Measurements from ENCODE around the gene HSPE1. TPM values are rescaled to one million over a fixed set of nuclear protein-coding genes. Genes with fewer than 3 reads are reported as not detected.

Gene HSPE1
- total RNA-seq, 6 experiments from 2014 or later, result 96.3 to 149 (median 114) TPM

- H3K4me1 Mint-ChIP-seq (ENCODE audit: low read depth), result peaks cover 20% of the 10 kb centered on the region
- no peaks in the 10 kb centered on the region for H3K27me3 Mint-ChIP-seq (ENCODE audit: insufficient read depth)
- no peak for TF ChIP-seq CTCF (IDR thresholded peaks at IDR 0.05)
- peaks cover 20% of the 10 kb centered on the region for H3K36me3 Mint-ChIP-seq (ENCODE audit: low read depth)
- no peak overlapping the region for H3K27ac Mint-ChIP-seq
- no peak overlapping the region for H3K4me3 Mint-ChIP-seq
- no peak for DNase-seq
- H3K9me3 Mint-ChIP-seq, result no peaks in the 10 kb centered on the region
Observed at GRCh38 chr2:197504512-197504911, 4.3 kb downstream of the HSPE1 start.

- no peak overlapping the region for H3K27ac Mint-ChIP-seq
- peaks cover 12% of the 10 kb centered on the region for H3K4me1 Mint-ChIP-seq (ENCODE audit: low read depth)
- DNase-seq, result no peak
- no peaks in the 10 kb centered on the region for H3K9me3 Mint-ChIP-seq
- no peak for TF ChIP-seq CTCF (IDR thresholded peaks at IDR 0.05)
- no peak overlapping the region for H3K4me3 Mint-ChIP-seq
- H3K36me3 Mint-ChIP-seq (ENCODE audit: low read depth), result peaks cover 9% of the 10 kb centered on the region
- no peaks in the 10 kb centered on the region for H3K27me3 Mint-ChIP-seq (ENCODE audit: insufficient read depth)
Observed at GRCh38 chr2:197506658-197507057, 6.5 kb downstream of the HSPE1 start.

- no peak for TF ChIP-seq CTCF (IDR thresholded peaks at IDR 0.05)
- H3K36me3 Mint-ChIP-seq (ENCODE audit: low read depth), result peaks cover 4% of the 10 kb centered on the region; the same call in 1 of the 2 replicates
- H3K27me3 Mint-ChIP-seq (ENCODE audit: insufficient read depth), result no peaks in the 10 kb centered on the region; the same call in 1 of the 2 replicates
- no peak overlapping the region for H3K27ac Mint-ChIP-seq
- no peak overlapping the region for H3K4me3 Mint-ChIP-seq
- H3K9me3 Mint-ChIP-seq, result no peaks in the 10 kb centered on the region
- peaks cover 28% of the 10 kb centered on the region for H3K4me1 Mint-ChIP-seq (ENCODE audit: low read depth)
- no peak for DNase-seq
Observed at GRCh38 chr2:197513915-197514314, 13.7 kb downstream of the HSPE1 start.

- H3K27me3 Mint-ChIP-seq (ENCODE audit: insufficient read depth), result no peaks in the 10 kb centered on the region; the same call in 1 of the 2 replicates
- no peak for TF ChIP-seq CTCF (IDR thresholded peaks at IDR 0.05)
- H3K36me3 Mint-ChIP-seq (ENCODE audit: low read depth), result peaks cover 4% of the 10 kb centered on the region; the same call in 1 of the 2 replicates
- H3K27ac Mint-ChIP-seq, result peak overlapping the region; percentile 92
- no peaks in the 10 kb centered on the region for H3K9me3 Mint-ChIP-seq
- H3K4me3 Mint-ChIP-seq, result peak overlapping the region; percentile 100
- peaks cover 36% of the 10 kb centered on the region for H3K4me1 Mint-ChIP-seq (ENCODE audit: low read depth)
- DNase-seq, result no peak
Observed at GRCh38 chr2:197514754-197515153, 14.6 kb downstream of the HSPE1 start.

- no peak for DNase-seq
- no peaks in the 10 kb centered on the region for H3K9me3 Mint-ChIP-seq
- H3K4me3 Mint-ChIP-seq, result peak overlapping the region; percentile 100
- no peaks in the 10 kb centered on the region; the same call in 1 of the 2 replicates for H3K27me3 Mint-ChIP-seq (ENCODE audit: insufficient read depth)
- peaks cover 6% of the 10 kb centered on the region; the same call in 1 of the 2 replicates for H3K36me3 Mint-ChIP-seq (ENCODE audit: low read depth)
- peaks cover 36% of the 10 kb centered on the region for H3K4me1 Mint-ChIP-seq (ENCODE audit: low read depth)
- no peak for TF ChIP-seq CTCF (IDR thresholded peaks at IDR 0.05)
- peak overlapping the region; percentile 92 for H3K27ac Mint-ChIP-seq
Observed at GRCh38 chr2:197515315-197515738, 15.1 kb downstream of the HSPE1 start.
